HG03354 (cell line): ENCODE data around the gene XIST.
"Not testable (repeated sequence)": the region's sequence is repeated elsewhere in the genome, so short reads cannot be mapped to it uniquely, and the experiment has no call there.

Source experiments
- ATAC-seq: cut with Tn5 transposase; IDR thresholded peaks from one replicate; pipeline ENCODE4 v1.9.1; 2021; ENCODE audit warnings: mild to moderate bottlenecking; ENCODE audit not compliant: unreplicated experiment, poor library complexity, severe bottlenecking

XIST gene

DNA sequence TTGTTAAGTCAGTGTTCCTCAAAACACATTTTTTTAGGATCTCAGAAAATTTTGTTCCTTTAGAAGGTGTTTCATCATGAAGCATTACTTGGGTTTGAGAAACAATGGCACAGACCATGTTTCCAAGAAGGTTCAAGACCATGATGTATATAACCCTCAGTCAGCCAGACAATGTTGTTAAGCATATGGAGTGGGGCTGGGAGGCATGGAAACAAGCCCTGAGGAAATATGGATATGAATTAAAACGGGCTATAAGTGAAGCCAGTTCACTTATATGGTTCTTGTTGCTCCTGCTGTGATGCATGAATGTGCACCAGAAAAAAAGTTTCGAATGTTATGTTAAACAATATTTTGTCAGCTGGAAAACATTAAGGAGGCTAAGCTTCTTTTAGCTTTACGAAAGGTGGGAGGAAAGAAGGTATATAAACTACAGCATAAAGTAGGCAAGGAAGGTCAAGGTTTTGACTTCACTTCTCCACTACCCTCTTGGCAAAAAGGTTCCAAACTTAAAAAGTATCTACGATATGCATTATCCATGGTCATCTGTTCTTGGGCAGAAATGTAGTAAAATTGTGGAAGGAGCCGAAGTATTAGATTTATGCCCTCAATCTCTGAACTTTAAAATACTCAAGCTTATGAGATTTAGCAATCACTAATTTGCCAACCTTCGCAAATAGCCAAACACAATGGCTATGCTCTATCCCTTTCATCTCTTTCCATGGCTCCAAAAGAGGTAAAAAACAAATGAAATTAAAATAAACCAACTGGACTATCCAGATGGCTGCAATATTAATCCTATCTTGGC, 12.2 kb downstream of the XIST start:
- ATAC-seq: no peak

DNA sequence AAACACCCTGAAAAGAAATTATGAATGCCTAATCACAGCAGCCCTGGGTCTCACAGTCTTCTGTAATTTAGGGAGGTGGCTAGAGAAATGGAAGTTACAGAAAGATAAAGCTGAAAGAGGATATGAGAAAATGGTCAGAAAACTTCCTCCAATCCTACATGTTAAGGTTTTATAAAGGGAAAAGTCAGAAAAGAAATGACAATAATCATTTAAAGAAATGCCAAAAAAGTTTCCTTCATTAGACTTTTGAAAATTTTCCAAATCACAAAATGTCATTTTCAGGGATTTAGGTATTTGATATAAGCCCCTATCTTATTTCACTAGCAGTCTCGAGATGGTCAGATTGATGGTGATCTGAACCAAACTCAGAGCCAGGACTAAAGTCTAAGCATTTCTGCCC, 13.4 kb downstream of the XIST start:
- ATAC-seq: no peak

DNA sequence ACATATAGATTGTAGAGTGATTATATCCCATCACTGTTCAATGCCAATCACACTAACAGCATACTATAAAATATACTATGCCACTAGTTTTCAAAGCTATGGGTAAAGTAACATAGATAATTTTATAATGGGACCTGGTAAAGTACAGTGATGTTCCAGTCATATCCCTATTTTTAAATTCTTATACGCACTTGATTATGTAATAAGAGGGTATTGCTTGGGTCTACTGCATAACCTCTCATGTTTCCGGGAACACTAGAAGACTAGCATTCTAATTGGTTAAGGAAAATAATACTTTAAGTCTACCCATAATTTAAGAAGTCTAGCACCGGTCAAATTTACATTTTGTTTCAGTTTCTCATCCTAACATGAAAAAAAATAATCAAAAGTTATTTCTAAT, 14.4 kb downstream of the XIST start:
- no peak for ATAC-seq

DNA sequence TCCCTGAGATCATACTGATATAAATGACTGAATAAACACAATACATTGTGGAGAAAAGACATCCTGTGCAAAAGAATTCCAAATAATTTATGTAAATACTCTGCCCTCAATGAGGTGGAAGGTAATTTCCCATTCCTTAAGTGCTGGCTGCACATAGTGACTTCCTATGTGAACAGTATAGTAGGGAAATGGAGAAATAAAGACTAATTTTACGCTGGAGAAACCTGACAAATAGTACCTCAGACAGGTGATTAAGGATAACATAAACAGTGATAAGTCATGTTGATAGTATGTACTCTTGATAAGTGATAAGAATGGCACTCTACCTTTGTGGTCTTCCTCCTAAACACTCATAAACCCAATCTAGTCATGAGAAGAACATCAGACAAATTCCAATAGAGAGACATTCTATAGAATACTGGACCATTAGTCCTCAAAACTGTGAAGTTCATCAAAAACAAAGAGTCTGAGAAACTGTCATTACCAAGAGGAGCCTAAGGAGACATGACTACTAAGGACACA, 15.5 kb downstream of the XIST start:
- ATAC-seq: no peak

DNA sequence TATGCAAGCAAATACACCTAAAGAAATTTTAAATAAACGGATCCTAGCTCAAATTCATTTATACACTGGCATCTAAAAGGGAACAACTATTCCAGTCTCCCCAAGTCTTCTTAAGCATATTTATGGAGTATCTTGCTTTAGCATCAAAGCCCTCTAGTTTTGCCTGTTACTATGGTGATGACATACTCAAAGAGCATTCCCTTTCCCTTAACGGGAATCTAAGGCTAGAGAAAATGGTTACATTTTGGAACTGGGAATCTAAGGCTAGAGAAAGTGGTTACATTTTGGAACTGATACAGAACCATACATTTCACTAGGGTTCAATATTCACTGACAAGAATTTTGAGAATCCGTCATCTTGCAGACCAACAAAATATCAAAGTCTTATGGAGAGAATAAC, 18.3 kb downstream of the XIST start:
- no peak for ATAC-seq

DNA sequence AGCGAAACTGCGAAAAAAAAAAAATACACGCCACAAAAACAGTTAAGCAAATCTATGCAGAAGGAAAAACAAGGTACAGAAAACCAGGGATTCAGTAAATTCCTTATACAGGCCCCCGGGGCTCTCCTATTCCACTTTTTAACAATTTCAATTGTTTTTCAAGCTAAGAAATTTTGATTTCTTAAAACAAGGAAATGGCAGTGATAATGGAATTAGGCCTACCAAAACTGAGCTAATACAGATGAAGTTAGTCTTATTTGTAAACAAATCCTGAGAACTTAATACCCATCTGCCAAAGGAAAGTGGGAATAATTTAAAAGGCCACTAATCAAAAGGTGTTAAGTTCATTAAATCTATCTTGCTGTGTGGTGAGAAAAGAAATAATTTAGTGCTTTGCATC, 20.2 kb downstream of the XIST start:
- ATAC-seq: no peak

DNA sequence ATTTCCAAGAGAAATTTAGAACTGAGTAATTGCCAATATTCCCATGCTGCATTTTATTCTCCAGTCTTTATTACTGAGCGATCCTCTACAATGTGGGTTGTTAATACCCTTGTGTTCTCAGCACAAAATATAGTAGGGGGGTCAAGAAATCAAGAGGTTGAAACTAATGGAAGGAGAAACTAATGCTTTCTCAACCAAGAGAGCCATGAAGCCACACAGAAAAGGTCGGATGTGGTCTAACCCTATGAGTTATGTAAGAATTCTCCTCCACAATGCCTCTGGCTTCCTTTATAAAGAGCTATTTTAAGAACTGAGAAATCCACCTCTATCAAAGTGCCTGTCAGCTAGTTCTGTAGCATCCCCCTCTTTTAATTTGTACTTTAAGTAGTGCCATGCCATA, 21.0 kb downstream of the XIST start:
- no peak for ATAC-seq

DNA sequence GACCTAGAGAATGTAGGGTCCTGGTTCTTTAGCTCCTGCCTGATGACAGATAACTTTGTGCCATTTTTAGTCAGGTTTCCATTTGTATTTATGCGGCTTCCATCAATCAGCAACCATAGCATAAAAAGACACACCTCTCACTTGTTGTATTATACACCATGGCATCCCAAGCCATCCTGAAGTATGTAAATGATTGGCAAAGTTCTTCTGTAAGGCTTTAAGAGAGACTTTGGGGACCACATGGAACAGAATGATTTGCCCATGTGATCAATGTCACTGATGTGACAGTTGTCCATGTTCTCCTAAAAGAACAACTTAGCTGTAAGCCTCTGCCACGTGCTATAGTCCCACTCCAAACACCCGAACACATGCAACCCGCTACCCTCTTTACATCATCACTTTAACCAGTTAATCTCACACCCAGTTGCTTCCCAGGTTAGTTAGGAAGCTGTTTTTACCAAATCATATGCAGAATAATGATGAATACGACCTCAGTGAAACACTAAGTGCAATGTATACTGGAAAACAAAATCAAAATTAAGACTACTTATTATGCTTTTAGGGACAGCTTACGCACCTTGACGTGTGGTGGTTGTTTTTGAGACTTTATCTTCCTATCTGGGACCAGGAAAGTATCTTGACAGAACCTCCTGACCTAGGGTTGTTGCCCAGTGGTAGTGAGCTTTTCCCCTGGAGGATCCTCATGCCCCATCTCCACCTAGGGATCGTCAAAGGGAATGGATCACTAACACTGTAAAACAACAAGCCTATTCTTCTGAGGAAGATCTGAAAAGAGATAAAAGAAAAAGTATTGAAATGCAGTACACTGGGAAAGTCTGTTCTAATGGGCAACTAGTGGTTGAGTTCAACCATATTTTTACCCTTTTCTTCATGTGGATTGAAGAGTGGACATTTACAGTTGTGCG, 21.8 kb downstream of the XIST start:
- no peak for ATAC-seq

DNA sequence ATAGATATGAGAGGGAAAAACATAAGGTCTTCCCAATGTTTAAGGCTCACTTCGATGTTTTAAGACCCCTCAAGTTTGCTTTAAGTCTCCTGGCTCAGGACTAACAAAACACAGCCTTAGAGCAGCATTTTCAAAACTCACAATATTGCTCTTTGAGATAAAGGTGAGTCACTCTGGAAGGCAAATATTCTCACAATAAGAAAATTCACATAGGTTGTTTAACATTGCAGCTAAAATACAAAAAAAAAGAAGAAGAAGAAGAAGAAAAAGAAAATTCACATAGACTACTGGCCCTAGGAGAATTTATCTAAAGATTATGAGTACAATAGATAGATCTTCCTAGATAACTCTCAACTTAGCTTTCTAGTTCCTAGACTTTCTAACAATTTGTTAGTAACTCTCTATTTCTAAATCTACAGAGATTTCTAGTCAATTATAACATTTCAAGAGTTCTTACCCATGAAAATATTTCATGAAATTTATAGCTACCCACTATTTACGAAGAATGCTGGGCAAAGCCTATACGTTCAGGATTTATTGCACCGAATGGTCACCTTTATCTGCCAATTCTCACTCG, 22.5 kb downstream of the XIST start:
- no peak for ATAC-seq

DNA sequence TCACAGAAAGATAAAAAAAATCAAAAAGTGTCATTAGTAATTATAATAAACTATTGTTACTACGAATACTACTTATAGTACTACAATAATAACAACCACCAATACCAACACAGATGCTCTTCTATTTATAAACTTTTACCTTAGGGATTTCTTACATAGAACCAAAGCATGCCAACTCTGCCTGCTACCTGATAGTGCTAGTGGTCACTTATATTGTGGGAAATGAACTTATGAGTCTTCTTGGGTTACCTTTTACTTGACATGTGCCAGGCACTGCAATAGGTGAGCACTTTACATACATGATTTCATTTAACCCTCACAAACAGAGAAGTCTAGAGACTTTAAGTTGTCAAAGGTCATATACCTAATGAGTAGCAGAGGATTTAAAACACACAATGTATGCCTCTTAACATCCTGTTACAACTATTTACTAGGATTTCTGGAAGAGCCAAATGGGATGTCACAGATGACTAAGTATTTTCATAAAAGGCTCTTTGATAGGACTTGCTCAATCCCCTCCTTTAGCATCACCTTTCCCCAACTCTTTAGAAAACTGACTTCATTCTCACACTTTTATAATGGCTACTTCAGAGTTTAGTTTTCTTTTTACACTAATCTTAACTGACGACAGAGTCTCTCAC, 24.3 kb downstream of the XIST start:
- ATAC-seq: no peak

DNA sequence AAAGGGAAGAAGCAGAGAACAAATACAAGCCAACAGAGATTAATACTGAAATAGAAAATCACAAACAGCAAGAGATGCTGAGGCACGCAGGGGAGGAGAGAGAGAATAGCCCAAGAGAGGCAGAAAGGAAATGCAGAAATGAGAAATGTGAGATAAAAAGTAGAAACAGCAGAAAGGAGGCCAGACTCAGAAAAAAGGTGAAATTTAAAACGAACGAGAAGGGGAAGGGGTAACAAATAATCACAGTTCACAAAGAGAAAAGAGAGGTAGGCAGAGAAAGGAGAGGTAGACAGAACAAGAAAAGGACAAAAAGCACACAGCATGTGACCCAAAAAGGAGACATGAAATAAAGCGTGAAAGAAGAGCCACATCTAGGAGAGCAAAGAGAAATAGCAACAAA, 25.1 kb downstream of the XIST start:
- ATAC-seq: no peak

DNA sequence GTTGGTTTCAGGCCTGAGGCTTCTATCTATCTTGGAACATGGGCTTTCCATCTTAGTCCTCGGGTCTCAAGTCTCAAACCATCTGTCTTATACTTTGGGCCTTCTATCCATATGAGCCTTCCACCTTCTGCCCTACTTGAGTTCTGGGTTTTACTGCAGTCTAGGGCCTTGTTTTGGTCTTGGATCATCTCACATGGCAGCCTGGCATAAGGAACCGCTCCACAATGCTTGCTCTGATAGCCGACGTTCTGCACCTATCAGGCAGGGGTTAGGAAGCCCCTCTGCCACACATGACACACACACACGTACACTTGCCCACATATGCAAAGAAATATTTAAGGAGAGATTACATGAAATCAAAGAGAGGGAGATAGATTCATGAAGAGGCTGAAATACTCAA, 25.5 kb downstream of the XIST start:
- ATAC-seq: no peak

DNA sequence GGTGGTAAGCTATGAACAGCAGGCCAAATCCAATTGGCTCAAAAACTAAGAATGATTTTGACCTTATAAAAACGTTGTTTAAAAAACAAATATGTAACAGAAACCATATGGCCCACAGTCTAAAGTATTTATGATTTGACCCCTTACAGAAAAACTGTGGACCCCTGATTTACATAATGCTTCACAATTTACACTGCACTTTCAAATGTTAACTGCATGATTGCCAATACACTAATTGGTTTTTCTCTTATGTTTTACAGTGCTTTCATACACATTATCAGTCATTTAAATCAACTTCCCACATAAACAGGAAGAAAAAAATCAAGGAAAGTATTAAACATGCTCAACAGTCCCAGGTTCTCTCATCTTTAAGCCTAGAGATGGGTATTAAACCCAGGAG, 26.9 kb downstream of the XIST start:
- ATAC-seq: no peak

DNA sequence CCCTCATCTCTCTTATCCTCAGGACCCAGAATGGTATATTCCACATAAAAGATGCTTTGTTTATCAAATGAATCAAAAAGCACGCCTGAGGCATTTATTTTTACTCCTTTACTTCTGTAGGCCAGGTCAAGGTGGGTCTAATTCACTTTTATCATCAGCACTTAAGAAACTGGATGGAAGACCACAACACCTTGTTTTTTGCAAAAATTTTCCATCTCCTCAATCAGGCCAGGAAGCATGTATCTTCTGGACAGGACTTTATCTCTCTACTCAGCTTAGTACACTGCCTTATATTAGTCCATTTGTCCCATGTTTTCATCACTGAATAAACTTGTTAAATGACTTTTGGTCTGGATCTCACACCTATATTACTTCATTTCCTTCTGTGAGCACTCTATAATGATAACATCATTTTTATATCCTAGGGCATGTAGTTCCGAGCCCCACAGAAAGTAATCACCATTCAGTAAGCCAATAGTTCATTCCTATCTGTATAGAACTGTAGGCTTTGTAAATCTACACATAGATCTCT, 29.0 kb downstream of the XIST start:
- ATAC-seq: no peak

DNA sequence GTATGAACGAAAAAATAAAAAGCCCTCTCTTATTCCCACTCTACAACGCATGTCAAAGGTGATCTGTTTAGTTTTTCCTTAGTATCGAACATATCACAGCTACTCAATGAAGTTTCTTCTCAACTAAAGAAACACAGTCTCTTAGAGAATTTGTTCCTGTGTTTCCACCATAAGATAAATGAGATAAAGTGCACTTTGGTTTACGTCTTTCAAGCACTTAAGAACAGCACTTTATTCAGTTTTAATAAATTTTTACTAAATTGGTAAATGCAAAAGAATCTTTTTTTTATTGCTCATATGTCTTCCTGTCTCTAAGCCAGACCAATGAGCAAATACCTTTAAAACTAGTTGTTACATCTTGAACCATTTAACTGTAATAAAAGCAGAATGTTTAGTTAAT, 29.7 kb downstream of the XIST start:
- no peak for ATAC-seq

DNA sequence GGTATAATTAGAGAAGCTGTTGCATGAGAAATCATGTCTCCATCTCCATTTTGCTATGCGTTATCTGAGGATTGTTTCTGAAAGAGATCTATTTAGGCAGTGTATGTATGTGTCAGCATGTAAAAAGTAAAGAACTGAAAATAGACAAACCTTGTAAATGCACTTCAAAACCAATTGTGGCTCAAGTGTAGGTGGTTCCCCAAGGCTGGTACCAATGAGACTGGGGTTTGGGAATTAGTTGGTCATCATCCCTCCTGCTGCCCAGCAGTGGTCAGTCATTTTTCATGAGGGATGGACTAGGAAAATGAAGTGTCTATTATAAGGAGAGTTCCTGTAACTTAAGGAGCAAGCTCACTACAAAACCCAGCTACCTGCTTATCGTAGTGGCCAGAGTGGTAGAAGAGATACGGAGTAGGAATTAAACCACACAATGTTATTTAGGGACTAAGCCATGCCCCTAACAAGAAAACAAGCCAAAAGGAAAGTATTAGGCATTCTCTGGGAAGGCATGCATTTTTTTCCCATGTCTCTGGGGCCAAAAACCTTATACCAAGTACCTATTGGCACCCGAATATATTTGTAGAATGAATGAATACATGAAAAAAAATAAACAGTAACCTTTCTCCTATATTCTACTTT, 30.5 kb downstream of the XIST start:
- no peak for ATAC-seq

DNA sequence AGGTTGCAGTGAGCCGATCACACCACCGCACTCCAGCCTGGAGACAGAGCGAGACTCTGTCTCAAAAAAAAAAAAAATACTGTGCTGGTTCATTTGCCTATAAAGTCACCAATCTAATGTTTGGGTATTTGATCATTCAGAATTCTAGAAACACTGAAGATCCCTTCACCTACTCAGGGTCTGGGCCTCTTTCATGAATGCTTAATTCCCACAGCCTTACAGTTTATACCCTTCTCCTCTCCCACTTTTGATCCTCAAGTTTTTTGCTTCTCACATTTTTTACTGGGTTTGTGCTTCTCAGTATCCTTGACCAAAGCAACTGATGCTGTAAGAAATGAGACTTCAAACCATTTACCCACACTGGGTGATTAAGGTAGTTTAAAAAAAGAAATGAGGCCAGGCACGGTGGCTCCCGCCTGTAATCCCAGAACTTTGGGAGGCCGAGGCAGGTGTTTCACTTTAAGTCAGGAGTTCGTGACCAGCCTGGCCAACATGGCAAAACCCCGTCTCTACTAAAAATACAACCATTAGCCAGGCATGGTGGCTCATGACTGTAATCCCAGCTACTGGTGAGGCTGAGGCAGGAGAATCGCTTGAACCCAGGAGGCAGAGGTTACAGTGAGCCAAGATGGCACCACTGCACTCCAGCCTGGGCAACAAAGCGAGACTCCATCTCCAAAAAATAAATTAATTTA, 32.5 kb downstream of the XIST start:
- not testable (repeated sequence) for ATAC-seq

DNA sequence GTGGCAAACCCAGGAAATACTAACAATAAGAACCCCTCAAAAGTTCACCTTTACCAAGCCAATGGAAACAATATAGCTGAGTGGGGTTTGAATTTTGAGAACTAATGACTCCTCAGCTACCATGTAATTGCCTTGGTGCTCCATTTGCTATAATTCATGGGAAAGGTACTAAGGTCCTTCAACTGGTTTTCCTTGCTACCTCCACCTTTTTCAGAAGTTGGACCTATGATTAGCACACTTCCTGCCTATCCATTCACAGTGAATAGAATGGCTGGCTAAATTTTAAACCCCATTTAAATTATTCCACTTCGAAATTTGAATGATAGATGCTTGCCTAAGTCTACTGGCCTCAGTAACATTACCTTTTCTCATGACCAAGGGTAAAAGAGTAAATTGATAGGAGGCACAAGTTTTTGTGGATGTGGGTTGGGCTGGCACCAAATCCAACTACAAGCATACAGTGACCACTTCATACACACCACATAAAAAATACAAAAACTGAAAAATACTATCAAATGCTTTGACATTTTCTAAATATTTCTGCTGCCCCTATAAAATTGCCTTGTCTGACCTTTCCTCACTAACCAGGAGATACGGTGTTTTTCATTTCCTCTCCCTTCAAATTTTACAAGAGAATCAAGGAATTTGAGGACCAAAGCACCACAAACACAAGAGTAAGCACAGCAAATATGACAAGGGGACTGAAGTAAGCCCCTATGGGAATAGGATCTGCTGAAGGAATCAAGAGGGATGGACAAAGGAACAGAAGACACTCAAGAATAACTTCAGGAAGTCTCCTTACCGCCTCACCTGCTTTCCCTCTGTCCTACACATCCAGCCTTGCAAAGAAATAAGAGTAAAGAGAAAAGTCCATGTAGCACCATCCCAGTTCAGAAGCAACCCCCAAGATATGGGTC, 34.1 kb downstream of the XIST start:
- no peak for ATAC-seq
